Activated T-cell treated with anti-CD3 and anti-CD28 coated beads, Interleukin-2, amount 50 U/mL, for 1 hour (primary cell): Measurements from ENCODE around the gene NEUROD2.
A peak's percentile ranks its signal among the peaks of the same experiment; 100 is the strongest.

Source experiments
- DNase-seq: peaks from one replicate; pipeline ENCODE4 v3.0.0-alpha.2; 2020

Gene NEUROD2

DNA sequence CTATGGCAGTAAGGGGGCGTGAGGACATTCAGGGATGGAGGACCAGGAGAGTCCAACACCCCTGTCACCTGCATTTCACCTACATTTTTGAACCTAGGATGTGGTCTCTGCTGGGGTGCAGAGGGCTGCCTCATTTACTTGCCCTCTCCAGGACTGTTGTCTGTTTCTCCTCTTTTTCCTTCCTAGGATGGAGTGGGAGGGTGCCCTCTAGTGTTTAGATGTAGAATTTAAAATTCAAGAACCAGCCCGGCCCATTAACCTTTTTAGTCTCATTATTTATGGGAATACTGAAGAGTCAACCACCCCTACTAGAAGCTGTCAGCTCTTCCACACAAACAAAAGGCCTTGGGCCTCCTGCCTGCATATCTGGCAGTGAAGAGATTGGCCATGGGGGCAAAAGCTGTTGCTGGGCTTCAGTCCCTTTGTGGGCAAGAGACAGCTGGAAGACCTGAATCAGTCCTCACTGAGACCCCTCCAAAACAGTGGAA is 26.7 kb upstream of the NEUROD2 start:
- DNase-seq: peak; percentile 41

DNA sequence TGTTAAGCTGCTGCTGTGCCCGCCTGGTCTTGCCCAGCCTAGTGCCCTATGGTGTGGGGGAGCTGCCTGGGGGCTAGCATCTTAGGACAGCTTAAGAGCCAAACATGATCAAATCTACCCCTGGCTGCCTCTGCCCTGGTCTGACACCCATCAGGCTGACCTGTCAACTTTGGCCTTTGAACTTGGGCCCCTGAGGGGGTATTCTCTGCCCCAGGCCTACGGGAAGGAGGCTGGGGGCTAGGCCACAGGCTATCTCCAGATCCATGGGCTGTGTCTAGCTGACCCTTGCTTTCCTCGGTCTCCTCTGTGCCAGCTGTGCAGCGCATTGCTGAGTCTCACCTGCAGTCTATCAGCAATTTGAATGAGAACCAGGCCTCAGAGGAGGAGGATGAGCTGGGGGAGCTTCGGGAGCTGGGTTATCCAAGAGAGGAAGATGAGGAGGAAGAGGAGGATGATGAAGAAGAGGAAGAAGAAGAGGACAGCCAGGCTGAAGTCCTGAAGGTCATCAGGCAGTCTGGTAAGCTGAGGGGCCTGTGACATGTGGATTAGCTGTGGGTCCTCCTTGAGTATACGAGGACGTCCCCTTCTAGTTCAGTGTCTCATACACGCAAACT is 26.0 kb upstream of the NEUROD2 start:
- DNase-seq: no peak

DNA sequence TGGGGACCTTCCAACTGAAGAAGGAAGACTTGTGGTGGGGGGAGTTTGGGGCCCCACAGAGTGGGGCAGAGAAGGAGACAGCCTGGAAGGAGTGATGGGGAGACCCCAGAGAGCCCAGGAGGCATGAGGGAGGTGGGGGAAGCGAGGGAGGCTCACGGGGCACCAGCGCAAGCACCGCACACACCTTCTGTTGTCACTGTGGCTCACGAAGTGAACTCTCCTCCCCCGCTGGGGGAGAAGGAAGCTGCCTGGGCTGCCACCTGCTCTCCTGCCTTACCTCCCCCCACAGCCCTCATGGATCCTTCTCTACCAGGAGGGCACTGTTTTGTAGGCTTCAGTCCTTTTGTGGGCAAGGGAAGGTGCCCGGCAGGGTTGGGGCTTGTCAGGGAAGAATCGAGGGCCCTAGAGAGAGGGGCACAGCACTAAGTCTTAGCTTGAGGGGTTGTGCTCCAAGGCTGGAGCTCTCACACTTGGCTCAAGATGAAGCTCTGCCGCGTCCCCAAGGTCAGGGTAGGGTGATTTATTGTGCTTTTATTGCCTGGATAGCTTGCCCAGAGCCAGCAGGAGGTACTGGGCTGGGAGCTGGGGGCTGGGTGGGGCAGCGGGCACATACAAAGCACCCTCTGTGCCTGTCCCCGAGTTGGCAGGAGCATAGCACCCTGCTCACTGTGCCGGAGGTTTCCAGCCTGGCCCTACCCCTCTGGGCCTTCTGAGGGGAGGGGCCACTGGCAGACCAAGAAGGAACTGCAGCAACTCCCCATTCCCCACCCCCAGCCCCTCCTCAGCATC is 24.6 kb upstream of the NEUROD2 start:
- no peak for DNase-seq

- no peak for DNase-seq
Observed at GRCh38 chr17:39631403-39631802, 23.7 kb upstream of the NEUROD2 start.

DNA sequence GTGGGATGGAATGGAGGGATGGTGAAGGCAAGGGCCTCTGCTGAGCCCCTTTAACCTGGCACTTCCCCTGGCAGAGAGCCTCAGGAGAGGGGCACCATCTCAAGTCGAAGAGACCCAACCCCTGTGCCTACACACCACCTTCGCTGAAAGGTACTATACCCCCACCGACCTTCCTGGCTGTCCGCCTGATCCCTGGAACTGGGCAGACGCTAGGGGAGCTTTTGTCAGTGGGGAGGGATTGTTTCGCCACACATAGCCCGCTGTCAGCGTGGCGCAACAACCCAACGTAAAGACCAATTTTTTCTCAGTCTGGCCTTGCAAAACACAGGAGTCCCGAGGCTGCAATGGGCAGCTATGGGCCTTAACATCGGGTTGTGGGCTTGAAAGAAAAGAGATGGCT is 22.2 kb upstream of the NEUROD2 start:
- no peak for DNase-seq

DNA sequence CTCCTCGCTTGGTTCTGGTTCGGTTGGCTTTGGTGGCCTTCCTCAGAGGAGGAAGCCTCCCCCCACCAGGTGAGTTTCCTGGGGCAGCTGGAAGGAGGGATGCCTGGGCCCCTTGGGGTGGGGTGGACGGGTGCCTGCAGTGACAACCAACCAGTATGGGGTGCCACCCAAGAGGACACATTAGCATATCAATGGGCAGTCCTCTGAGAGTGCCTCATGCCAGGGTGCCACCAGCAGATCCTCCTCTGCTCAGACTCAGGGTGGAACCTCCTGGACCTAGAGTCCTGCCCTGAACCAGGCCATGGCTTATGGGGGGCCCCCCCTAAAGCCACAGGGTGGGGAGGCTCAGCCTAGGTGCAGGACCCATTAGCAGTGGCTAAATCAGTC is 21.8 kb upstream of the NEUROD2 start:
- DNase-seq: no peak

DNA sequence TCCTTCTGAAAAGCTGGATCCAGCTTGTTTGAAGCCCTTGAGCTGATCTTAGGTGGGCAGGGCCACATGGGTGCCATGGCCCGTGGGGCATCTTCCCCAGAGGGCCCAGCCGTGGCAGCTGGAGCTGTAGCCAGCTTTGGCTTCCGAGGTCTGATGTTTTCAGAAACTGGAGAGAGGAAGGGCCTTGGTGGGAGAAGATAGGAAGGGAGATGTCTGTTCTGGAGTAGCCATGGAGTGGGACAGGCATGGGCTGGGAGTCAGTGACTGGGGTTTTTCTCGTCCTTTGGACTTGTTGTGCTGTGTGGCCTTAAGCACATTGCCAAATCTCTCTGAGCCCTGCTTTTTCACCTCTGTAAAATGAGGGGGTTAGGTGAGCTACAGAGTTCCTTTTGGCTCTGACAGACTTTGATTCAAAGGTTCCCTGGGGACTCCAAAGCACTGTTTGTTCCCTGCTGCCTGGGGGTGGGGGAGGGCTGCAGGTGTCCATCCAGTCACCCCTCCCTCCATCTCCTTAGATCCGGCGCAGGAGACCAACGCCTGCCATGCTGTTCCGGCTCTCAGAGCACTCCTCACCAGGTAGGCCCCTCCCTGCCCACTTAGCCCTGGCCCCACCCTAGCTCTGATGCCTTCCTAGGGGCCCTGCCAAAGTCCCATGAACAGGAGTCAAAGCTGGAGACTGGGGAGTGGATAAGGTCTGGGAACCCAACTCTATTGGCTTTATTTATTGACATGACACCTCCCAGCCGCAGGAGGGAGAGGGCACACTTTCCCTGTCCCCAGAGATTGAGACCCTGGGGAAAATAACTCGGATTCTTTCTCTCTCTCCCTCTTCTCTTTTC is 21.2 kb upstream of the NEUROD2 start:
- DNase-seq: no peak

GRCh38 chr17:39627712-39628516 is 20.2 kb upstream of the NEUROD2 start:
- DNase-seq: no peak

DNA sequence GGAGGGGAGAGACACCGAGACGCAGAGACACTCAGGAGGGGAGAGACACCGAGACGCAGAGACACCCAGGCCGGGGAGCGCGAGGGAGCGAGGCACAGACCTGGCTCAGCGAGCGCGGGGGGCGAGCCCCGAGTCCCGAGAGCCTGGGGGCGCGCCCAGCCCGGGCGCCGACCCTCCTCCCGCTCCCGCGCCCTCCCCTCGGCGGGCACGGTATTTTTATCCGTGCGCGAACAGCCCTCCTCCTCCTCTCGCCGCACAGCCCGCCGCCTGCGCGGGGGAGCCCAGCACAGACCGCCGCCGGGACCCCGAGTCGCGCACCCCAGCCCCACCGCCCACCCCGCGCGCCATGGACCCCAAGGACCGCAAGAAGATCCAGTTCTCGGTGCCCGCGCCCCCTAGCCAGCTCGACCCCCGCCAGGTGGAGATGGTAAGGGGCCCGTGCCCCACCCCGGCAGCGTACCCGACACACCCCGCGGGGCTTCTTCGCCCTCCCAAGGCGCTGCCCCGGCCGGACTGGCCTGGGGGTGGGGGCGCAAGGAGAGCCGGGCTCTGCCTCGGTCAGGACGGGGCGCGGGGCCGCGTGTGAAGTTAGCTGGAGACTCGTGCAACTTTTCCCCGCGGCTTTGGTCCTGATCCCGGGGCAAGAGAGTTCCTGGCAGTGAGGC is 19.5 kb upstream of the NEUROD2 start:
- DNase-seq: no peak

- DNase-seq: no peak
Observed at GRCh38 chr17:39626171-39627046, 18.7 kb upstream of the NEUROD2 start, which contains the start of gene PPP1R1B. Gene PPP1R1B, plus strand, starts transcription at chr17:39626952. Its CDS starts 441 bp downstream, at chr17:39627393.

- no peak for DNase-seq
Observed at GRCh38 chr17:39625198-39625785, 17.6 kb upstream of the NEUROD2 start.

DNA sequence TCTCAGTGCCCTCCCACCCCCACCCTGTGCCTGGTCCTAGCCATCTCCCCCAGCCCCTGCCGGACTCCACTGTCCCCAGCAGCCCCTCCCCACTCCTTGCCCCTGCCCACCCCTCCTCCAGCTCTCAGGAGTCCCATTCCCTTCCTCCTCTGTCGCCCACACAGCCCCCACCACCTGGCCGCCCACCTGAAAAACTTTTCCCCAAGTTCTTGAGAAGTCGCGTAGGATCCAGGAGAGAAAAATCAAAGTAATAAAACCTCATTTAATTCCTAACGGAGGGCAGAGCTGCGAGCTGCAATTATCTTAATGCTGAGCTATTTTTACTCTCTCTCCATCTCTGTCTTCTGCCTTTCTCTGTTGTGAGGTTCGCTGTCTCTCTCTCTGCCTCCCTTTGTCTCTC is 16.6 kb upstream of the NEUROD2 start:
- DNase-seq: no peak

- peak; percentile 89 for DNase-seq
Observed at GRCh38 chr17:39623356-39623950, 15.7 kb upstream of the NEUROD2 start.

DNA sequence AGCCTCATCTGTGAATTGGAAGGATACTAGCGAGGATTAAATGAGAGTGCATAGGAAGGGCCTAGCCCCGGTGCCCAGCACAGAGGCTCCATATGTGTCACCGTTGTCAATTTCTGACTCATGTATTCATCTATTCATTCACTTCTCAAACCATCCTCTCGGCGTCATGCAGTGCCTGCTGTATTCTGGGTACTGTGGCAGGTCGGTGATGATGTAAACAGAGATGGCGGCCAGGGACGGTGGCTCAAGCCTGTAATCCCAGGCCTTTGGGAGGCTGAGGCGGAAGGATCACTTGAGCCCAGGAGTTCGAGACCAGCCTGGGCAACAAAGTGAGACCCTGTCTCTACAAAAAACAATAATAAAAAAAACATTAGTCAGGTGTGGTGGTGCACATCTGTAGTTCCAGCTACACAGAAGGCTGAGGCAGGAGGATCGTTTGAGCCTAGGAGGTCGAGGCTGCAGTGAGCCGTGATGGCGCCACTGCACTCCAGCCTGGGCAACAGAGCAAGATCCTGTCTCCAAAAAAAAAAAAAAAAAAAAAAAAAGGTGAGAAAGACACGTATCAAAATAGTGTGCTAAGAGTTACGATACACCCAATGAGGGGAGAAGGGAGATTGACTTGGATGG is 14.8 kb upstream of the NEUROD2 start:
- no peak for DNase-seq

DNA sequence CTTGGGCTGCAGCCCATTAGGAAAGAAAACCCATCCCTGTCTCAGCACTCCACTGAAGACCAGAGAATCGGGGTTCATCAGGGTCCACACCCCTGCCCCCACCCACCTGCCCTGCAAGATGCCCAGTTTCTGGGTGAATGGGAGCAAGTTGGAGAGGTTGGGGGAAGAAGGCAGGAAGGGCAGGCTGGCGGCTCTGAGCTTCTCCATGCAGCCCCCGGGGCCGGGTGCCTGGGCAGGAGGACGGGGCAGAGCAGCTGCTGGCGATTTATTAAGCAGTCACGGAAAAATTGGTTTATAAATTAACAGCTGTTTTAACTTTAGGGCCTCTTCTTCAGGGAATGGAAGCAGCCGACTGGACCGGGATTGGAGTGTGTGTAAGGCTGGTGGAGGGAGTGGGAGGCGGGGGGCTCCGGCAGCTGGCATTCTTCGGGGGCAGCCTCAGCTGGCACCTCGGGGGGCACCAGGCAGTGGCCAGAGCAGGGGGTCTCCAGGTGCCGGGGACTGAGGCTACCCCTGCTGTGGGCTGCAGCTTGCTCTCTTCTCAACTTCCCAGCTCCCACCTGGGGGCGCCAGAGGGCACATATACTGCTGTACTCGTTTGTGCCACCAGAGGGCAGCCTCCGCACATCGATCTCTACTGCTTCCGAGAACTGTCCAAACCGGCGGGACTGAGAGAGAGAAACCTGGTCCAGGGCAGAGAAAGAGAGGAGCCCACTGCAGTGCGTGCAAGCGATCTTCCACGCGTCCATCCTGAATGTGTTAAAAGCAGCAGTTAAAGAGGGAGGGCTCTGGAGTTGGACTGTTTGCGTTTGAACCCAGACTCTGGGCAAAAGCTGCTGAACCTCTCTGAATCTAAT is 14.0 kb upstream of the NEUROD2 start:
- DNase-seq: peak; percentile 97

DNA sequence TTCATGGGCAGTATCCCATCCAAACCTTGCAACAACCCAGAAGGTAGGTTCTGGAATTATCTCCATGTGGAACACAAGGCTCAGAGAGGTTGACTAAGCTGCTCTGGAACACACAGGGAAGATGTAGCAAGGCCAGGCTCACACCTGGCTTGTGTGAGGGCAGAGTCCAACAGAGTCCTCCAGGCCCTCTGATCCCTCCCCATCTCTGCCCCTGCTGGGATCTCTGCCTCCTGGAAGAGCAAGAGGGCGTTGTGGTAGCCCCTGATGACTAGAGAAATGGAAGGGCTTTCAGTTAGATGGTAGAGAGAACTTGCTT is 12.0 kb upstream of the NEUROD2 start:
- no peak for DNase-seq

DNA sequence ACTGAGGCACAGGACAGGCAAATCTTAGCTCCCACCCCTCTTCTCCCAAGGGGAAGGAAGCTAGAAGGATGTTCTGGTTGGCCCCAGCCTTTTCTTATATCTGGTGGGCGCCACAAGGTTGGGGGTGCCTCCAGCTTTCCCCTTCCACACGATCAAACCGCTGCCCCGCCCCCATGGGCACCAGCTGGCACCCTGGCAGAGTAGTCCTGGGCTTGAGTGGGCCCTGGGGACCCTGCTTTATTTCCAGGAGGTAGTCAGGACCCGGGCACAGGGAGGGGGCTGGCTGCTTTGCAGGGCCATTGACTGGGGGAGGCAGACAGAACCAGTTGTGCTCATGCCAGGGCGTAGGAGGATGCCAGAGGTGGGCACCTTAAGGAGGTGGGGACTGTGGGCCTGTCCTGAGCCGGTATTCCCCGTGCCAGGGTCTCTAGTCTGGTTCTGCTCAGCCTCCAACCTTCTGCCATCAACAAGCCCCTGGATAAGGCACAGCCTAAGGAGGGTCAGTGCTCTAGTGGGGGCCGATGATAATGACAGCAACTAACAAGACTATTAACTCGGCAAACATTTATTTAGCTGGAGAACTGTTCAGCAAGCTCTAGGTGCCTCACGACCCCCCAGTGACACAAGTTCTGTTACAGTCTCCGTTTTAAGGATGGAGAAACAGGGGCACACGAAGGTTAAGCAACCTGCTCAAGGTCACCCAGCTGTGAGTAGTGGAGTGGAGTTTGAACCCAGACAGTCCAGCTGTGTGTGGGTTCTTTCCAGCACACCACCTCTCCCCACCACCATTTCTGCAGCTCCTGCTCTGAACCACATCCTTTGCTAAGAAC is 11.5 kb upstream of the NEUROD2 start:
- DNase-seq: no peak
